GM18499 (cell line): ENCODE data around the gene P2RY8.
A peak's percentile ranks its signal among the peaks of the same experiment; 100 is the strongest.
"Not testable (repeated sequence)": the region's sequence is repeated elsewhere in the genome, so short reads cannot be mapped to it uniquely, and the experiment has no call there.

Experiments used
- ATAC-seq: cut with Tn5 transposase; IDR thresholded peaks from one replicate; pipeline ENCODE4 v1.9.1; 2021; ENCODE audit warnings: moderate number of reproducible peaks; ENCODE audit not compliant: insufficient read depth, unreplicated experiment

The P2RY8 gene

DNA sequence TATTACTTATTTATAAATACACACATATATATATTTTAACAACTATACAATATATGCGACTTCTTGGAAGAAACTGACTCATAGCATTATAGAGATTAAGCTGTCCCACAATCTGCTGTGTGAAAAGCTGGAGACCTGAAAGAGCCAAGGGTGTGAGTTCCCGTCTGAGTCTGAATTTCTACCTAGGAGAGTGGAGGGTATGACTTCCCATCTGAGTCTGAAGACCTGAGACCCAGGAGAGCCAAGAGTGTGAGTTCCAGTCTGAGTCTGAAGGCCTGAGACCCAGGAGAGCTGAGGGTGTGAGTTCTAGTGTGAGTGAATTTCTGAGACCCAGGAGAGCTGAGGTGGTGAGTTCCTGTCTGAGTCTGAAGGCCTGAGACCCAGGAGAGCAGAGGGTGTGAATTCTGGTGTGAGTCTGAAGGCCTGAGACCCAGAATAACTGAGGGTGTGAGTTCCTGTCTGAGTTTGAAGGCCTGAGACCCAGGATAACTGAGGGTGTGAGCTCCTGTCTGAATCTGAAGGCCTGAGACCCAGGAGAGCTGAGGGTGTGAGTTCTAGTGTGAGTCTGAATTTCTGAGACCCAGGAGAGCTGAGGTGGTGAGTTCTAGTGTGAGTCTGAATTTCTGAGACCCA, 8.9 kb upstream of the P2RY8 start:
- ATAC-seq, result no peak

DNA sequence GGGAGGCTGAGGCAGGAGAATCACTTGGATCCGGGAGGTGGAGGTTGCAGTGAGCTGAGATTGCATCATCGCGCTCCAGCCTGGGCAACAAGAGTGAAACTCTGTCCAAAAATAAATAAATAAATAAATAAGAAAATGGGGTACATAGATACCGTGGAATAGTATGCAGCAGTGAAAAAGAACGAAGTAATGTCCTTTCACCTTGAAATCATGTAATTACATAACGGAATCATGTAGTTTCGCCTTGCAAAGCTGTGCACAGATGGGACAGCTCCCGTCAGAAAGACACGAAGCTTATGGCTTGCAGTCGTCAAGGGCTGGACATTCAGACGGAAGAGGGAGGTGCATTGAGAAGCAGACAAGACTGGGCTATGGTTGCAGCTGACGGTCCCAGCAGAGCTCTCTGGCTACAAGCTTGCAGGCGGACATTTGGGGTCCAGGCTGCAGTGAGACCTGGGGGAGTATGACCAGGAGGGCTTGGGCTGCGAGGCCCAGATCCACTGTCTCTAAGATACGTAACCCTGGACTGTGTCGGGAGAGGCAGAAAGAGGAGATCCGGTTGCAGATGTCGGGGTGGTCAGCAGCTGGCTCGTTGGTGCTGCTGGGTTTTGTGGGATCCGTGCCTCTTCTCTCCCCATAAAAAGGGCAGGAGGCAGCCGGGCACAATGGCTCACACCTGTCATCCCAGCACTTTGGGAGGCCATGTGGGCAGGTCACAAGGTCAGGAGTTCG, 6.2 kb upstream of the P2RY8 start:
- ATAC-seq, result no peak

DNA sequence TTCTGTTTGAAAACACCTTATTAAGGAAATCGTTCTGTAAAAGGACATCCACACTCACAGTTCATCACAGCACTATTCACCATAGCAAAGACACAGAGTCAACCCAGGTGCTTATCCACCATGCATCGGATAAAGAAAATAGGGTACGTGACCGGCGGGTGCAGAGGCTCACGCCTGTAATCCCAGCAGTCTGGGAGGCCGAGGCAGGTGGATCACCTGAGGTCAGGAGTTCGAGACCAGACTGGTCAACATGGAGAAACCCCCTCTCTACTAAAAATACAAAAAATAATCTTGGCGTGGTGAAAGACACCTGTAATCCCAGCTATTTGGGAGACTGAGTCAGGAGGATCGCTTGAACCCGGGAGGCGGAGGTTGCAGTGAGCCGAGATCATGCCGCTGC, 2.2 kb upstream of the P2RY8 start:
- not testable (repeated sequence) for ATAC-seq

DNA sequence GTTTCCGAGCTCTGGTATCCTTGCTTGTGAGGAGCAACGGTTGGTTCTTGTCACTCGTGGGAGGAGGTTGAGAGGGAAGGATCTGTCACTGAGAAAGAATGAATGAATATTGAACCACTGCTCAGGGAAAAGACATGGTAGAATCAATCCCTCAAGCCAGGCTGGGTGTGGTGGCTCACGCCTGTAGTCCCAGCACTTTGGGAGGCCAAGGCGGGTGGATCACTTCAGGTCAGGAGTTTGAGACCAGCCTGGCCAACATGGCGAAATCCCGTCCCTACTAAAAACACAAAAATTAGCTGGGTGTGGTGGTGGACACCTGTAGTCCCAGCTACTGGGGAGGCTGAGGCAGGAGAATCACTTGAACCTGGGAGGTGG, 718 bp upstream of the P2RY8 start:
- ATAC-seq, result not testable (repeated sequence)

DNA sequence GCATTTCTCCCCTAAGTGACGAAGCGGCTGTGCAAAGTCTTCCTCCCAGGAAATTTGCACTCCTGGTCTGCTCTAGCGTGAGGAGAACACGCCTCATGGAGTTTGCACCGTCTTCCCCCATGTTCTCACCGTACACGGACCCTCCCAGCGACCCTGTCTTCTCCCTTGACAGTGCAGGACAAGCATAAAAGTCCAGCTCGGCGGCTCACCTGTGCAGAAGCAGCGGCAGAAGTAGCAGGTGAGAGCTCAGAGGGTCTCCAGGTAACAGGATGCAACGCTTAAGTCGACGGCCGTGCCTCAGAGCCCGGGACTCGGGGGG, 314 bp downstream of the P2RY8 start:
- peak; percentile 2 for ATAC-seq

DNA sequence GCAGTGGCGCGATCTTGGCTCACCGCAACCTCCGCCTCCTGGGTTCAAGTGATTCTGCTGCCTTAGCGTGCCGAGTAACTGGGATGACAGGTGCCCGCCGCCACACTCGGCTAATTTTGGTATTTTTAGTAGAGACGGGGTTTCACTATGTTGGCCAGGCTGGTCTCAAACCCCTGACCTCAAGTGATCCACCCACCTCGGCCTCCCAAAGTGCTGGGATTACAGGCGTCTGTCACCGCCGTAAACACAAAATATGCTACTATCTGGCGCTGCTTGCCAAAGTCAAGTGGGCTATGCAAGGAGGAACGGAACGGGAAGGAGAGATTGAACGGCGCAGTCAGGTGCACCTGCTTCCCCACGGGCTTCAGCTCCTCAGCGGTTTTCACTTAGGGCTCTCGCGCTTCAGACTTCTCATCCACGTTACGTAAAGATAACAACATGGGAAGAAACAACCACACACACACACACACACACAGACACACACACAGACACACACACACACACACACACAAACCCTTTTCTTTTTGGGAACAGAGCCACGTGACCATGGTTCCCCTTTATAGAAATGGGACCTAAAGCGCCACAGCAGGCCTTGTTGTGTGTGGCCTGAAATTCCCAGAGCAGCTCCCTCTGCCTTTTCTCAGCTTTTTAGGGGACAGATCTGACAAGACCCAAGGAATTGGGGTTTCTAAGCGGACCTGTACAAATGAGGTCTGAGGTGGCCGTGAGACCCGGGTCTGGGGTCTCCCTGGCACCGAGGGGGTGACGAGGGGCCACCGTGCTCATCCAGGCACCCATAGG, 1.5 kb downstream of the P2RY8 start:
- no peak for ATAC-seq

DNA sequence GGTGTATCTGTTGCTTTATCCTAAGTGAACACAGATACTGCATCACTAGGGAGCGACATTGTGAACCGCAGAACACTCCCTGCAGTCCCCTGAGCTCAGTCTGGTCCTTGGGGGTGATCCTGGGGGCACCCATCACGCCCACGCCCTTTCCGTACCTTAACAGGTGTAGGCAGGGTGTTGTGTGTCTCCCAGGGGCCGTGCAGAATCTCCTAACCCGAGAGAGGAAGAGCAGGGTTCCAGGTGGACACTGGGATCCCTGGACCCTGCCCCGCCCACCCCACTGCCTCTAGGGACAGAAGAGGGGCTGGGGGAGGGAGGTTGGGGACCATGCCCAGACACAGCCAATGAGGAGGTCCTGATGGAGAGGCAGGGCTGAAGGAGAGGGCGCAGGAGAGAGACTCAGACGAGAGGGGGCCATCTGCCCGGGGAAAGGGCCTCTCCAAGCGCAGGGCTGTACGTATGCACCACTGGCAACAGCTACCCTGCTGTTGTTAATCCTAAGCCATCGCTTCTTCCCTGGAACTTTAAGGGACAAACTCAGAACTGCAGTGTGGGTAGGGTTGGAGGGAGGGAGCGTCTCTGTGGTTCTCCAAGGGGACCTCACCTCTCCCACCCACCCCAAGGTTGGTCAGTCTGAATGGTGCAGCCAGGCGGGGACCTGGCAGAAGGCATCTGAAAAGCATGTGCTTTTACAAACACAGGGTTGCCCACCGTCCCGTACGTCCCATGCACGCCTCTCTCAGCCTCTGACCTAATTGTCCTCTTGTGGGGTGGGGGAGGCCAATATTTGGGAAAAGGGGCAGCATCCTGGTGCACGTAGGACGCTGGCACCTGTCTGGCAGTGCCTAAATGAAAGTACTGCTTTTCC, 2.5 kb downstream of the P2RY8 start:
- ATAC-seq, result no peak

DNA sequence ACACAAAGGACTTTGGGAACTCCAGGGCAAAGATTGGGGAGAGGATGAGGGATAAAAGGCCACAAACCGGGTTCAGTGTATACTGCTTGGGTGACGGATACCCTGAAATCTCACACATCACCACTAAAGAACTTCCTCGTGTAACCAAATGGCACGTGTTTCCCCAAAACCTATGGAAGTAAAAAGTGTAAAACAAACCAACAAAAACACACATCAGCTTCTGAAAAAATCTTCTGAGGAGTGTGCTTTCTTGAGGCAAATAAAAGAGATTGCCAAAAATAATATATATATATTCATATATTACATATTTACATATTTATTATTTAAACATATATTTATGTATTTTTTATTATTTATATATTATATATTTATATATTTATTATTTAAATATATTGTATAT, 3.9 kb downstream of the P2RY8 start:
- no peak for ATAC-seq

DNA sequence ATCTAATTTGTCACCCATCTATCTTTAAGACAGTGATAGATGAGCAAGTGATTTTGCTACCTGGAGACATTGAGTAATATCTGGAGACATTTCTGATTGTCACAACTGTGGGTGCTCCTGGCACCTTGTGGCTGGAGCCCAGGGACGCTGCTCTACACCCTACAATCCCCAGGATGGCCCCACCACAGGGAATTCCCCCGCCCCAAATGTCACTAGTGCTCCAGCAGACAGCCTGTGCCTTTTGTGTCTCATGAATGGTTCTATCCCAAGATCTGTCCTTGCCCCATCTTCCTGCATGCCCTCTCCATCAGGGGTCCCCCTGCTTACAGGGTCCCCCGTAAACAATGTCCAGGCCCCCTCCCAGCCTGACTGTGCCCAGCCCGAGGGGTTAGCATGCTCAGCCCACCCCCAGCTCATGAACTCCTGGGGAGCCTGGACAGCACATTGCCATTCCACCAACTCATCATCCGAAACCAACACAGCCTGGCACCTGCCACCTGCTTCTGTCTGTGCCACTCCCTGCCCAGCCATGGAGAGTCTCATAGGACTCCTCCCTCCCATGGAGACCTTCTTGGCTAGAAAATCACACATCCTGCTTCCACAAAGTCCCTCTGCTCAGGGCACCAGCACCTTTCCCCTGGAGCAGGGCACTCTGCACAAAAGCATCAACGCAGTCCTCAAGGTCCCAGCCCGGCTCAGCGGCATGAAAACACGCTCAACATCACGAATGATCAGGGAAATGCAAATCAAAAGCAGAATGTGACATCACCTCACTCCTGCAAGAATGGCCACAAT, 5.7 kb downstream of the P2RY8 start:
- ATAC-seq, result no peak

DNA sequence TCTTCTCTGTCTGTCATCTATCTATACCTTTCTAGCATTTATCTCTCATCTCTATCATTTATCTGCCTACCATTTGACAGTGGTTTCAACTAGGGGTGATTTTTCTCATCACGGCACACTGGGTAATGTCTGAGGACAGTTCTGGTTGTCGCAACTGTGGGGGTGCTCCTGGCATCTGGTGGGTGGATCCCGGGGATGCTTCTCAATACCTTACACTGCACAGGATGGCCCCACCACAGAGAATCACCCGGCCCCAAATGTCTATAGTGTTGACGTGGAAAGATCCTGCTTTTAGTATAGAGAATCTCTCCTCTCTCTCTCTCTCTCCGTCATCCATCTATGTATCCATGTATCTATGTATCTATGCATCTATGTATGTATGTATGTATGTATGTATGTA, 7.2 kb downstream of the P2RY8 start:
- no peak for ATAC-seq

DNA sequence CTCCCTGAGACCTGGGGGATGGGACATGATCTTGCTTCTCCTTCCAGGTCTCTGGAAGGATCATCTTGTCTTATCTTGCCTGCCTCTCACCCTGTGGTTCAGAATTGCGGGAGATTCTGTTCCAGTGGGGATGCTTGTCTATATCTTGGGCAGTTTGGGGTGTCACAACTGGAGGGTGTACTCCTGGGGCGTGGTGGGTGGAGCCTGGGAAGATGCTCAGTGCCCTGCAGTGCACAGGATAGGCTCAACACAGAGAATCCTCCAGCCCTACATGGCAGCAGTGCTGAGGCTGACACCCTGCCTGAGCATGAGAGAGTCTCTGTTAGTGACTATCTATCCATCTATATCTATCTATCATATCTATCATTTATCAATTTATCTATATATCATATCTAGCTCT, 7.7 kb downstream of the P2RY8 start:
- ATAC-seq, result no peak

DNA sequence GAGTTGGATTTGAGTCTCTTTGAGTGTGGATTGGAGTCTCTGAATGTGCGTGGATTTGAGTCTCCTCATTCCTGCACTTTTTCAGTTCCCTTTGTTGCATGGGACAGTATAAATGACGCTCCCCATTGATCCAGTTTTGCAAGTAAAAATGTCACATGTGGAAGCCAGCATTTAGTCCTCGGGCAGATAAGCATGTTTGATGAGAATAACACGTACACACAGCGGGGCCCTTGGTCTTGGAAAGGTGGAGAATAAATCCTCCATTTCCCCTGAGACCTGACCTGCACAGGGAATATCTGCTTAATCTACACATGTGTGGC, 8.1 kb downstream of the P2RY8 start:
- no peak for ATAC-seq

DNA sequence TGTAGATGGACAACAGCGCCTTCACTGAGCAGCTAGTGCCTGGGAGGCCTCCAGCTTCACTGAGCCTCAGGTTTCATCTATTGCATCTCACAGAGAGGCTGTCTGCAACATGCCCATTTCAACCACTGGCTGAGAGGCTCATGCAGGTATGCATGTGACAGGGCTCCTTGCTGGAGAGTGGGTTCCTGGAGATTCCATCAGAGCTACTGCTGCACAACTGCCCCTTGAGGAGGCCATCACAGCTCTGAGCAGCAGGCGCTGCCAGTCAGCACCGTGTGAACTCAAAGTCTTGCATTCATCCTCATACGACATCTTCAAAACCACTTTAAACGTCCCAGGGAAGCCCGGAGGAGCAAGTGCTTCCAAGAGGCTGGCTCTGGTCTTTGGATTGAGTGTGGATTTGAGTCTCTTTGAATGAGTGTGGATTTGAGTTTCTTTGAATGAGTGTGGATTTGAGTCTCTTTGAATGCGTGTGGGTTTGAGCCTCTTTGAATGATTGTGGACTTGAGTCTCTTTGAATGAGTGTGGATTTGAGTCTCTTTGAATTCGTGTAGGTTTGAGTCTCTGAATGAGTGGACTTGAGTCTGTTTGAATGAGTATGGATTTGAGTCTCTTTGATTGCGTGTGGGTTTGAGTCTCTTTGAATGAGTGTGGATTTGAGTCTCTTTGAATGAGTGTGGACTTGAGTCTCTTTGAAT, 8.7 kb downstream of the P2RY8 start:
- no peak for ATAC-seq

DNA sequence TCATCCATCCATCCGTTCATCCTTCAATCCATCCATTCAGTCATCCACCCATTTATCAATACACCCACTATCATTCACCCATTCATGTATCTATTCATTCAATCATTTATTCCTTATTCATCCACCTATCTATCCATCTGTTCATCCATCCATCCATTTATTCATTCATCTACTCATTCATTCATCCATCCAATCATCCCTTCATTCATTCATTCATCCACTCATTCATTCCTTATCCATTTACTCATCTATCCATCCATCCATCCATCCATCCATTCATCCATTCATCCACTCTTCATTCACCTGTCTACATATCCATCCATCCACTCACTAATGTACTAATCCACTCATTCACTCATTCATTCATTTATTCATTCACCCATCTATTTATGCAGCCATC, 9.5 kb downstream of the P2RY8 start:
- ATAC-seq, result no peak

DNA sequence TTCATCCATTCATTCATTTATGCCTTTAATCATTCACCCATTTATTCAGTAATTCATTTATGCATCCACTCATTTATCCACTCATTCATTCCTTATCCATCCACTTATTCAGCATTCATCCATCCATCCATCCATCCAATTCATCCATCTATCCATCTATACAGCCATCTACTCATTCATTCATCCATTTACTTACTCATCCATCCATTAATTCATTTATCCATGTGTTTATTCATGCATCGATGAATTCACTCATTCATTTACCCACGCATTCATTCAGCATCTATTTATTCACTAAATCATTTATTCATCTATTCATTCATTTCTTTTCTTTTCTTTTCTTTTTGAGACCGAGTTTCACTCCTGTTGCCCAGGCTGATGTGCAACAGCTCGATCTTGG, 10.4 kb downstream of the P2RY8 start:
- no peak for ATAC-seq

DNA sequence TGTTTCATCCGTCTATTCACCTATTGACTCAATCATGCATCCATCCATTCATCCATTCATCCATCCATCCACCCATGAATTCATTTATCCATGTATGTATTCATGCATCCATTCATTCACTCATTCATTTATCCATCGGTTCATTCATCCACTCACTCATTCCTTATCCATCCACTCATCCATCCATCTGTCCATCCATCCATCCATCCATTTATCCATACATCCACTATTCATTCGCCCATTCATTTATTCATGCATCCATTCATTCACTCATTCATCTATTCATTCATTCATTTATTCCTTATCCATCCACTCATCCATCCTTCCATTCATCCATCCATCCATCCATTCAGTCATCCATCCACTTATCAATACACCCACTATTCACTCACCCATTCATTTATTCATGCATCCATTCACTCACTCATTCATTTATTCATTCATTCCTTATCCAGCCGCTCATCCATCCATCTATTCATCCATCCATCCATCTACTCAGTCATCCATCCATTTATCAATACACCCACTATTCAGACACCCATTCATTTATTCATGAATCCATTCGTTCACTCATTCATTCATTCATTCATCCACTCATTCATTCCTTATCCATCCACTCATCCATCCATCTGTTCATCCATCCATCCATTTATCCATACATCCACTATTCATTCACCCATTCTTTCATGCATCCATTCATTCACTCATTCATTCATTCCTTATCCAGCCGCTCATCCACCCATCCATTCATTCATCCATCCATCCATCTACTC, 11.2 kb downstream of the P2RY8 start:
- no peak for ATAC-seq

DNA sequence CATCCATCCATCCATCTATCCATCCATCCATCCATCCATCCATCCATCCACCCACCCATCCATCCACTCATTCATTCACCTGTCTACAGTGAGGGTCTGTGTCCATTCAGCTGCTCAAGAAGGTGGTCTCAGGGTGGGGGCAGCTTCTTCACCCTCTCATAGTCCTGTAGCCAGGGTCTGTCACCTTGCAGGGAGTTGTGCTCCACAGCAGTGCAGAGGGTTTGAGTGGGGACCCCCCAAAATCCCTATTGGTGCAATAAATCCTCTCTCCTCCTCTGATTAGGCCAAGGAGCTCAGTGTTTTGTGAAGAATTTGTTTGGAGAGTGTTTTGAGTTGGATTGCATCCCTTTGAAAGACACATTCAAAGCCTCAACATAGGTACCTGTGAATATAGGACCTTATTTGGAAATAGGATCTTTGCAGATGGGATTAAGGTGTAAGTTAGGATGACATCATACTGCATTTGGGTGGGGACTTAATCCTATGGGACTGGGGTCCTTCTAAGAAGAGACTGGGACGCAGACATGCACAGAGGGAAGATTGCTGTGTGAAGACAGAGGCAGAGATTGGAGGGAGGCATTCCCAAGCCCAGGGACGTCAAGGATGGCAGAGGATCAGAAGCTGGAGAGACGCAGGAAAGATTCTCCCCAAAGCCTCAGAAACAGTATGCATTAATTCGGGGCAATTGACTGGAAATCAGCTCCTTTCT, 12.0 kb downstream of the P2RY8 start:
- no peak for ATAC-seq

DNA sequence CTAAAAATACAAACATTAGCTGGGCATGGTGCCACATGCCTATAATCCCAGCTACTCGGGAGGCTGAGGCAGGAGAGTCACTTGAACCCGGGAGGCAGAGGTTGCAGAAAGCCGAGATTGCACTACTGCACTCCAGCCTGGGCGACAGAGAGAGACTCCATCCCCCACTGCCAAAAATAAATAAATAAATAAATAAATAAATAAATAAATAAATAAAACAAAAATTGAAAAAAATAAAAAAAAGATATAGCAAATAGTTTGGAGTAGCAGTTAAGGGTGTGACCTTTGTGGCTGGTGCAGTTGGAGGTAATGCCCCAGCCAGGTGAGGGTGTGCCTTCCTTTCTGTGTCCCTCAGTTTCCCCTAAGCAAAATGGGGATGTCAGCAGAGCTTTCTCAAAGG, 14.1 kb downstream of the P2RY8 start:
- ATAC-seq, result not testable (repeated sequence)
